ENCODE results near the gene UTY.
A peak's percentile ranks its signal among the peaks of the same experiment; 100 is the strongest.
"Not testable (repeated sequence)": the region's sequence is repeated elsewhere in the genome, so short reads cannot be mapped to it uniquely, and the experiment has no call there.

The UTY gene

GRCh38 chrY:13296176-13296890 lies 183.5 kb downstream of the UTY start:
- no peak for DNase-seq

GRCh38 chrY:13295026-13295425 lies 184.8 kb downstream of the UTY start:
- DNase-seq: no peak

GRCh38 chrY:13291199-13291598 lies 188.6 kb downstream of the UTY start:
- no peak for DNase-seq

GRCh38 chrY:13282151-13283054 lies 197.4 kb downstream of the UTY start:
- DNase-seq: peak in 1 of 2 experiments; percentile 0

- no peak for DNase-seq
These were observed 200.3 kb downstream of the UTY start for GRCh38 chrY:13279561-13279960.

GRCh38 chrY:13271706-13272105 lies 208.1 kb downstream of the UTY start:
- DNase-seq: no peak

GRCh38 chrY:13253941-13254440 lies 225.8 kb downstream of the UTY start:
- DNase-seq: not testable (repeated sequence)

- no peak for DNase-seq
These were observed 229.4 kb downstream of the UTY start for GRCh38 chrY:13250421-13250820.

GRCh38 chrY:13243716-13244115 lies 236.1 kb downstream of the UTY start:
- DNase-seq: no peak

GRCh38 chrY:13233901-13234300 lies 245.9 kb downstream of the UTY start:
- DNase-seq: peak in 1 of 2 experiments; percentile 37

GRCh38 chrY:13233118-13233517 lies 246.7 kb downstream of the UTY start:
- DNase-seq: no peak

GRCh38 chrY:13227354-13227953 lies 252.4 kb downstream of the UTY start:
- no peak for DNase-seq

- no peak for DNase-seq
These were observed 268.7 kb downstream of the UTY start for GRCh38 chrY:13210961-13211646.

- DNase-seq: no peak
These were observed 274.6 kb downstream of the UTY start for GRCh38 chrY:13205214-13205613.
